IMR-90 (cell line): Measurements from ENCODE around the gene TRAPPC3. TPM values are rescaled to one million over a fixed set of nuclear protein-coding genes. Genes with fewer than 3 reads are reported as not detected.

ENCODE experiments used
- ATAC-seq: fragments of 200-7000 bp; cut with Tn5 transposase; 2 replicates; pipeline ENCODE4 v1.9.1; 2020; ENCODE audit warnings: low read depth, mild to moderate bottlenecking, moderate library complexity
- BruUV-seq: library from RNA; stranded (reverse); fragments of 400-500 nt; replicated peaks from 2 replicates; lab custom pipeline; 2021; lab: Mats Ljungman, UMichigan
- CTCF ChIA-PET: fragments of 300-600 bp; formaldehyde crosslinking; extraction: SDS; loops from one replicate; lab custom pipeline; 2021; ENCODE audit warnings: antibody characterized with exemption; lab: Yijun Ruan, JAX
- POLR2A ChIA-PET: fragments of 300-600 bp; sonication (Branson Sonifier 250); formaldehyde crosslinking; loops from one replicate; lab custom pipeline; 2022; ENCODE audit warnings: antibody characterized with exemption; ENCODE audit not compliant: unreplicated experiment; lab: Charles Lee
- DNase-seq: peaks from one replicate; pipeline ENCODE4 v3.0.0; 2013
- H2AFZ ChIP-seq: replicated peaks from 2 replicates; pipeline ENCODE3; 2013; ENCODE audit warnings: low read length, mild to moderate bottlenecking; ENCODE audit not compliant: poor library complexity
- H2AK5ac ChIP-seq: 2 replicates; pipeline ENCODE4 v1.6.1; 2013; ENCODE audit warnings: low read depth, low read length, inconsistent platforms
- H2AK9ac ChIP-seq: replicated peaks from 2 replicates; pipeline ENCODE3; 2013; ENCODE audit warnings: mild to moderate bottlenecking, low read depth, low read length, moderate library complexity; ENCODE audit not compliant: poor library complexity
- H2BK120ac ChIP-seq: 2 replicates; pipeline ENCODE4 v1.6.1; 2013; ENCODE audit warnings: low read depth, low read length, inconsistent platforms
- H2BK15ac ChIP-seq: 3 replicates; pipeline ENCODE4 v1.6.1; 2013; ENCODE audit warnings: low read depth, low read length, inconsistent platforms
- H2BK20ac ChIP-seq: 2 replicates; pipeline ENCODE4 v1.6.1; 2013; ENCODE audit warnings: low read depth, mild to moderate bottlenecking, inconsistent platforms, low read length, moderate library complexity
- H2BK5ac ChIP-seq: 2 replicates; pipeline ENCODE4 v1.6.1; 2013; ENCODE audit warnings: mild to moderate bottlenecking, low read depth, low read length, inconsistent platforms; ENCODE audit not compliant: poor library complexity, severe bottlenecking
- H3K14ac ChIP-seq: replicated peaks from 2 replicates; pipeline ENCODE4 v1.6.1; 2013; ENCODE audit warnings: low read depth, low read length, inconsistent platforms
- H3K18ac ChIP-seq: 2 replicates; pipeline ENCODE4 v1.6.1; 2013; ENCODE audit warnings: low read depth, low read length, control low read depth
- H3K23ac ChIP-seq: 2 replicates; pipeline ENCODE4 v1.6.1; 2013; ENCODE audit warnings: low read depth, low read length, inconsistent platforms
- H3K27ac ChIP-seq: 2 replicates; pipeline ENCODE4 v1.5.1; 2013; ENCODE audit warnings: mild to moderate bottlenecking, control low read depth, low read length; ENCODE audit not compliant: insufficient read depth
- H3K27me3 ChIP-seq: 2 replicates; pipeline ENCODE4 v1.6.1; 2013; ENCODE audit warnings: low read length; ENCODE audit not compliant: control insufficient read depth, insufficient read depth
- H3K36me3 ChIP-seq: 2 replicates; pipeline ENCODE4 v1.6.1; 2013; ENCODE audit warnings: low read length, mixed read lengths; ENCODE audit not compliant: control insufficient read depth, insufficient read depth
- H3K4ac ChIP-seq: 2 replicates; pipeline ENCODE4 v1.6.1; 2013; ENCODE audit warnings: low read depth, low read length, inconsistent platforms
- H3K4me1 ChIP-seq: 2 replicates; pipeline ENCODE4 v1.6.1; 2013; ENCODE audit warnings: low read length, mixed read lengths; ENCODE audit not compliant: control insufficient read depth, insufficient read depth
- H3K4me2 ChIP-seq: 2 replicates; pipeline ENCODE4 v1.6.1; 2013; ENCODE audit warnings: low read depth, mild to moderate bottlenecking, control low read depth, low read length, moderate library complexity
- H3K4me3 ChIP-seq: 2 replicates; pipeline ENCODE4 v1.5.1; 2013; ENCODE audit warnings: low read depth, mild to moderate bottlenecking, control low read depth, low read length, moderate library complexity; ENCODE audit not compliant: insufficient read depth
- H3K56ac ChIP-seq: 2 replicates; pipeline ENCODE4 v1.6.1; 2013; ENCODE audit warnings: low read length, inconsistent platforms; ENCODE audit not compliant: insufficient read depth; ENCODE audit errors: extremely low read depth
- H3K79me1 ChIP-seq, 2 experiments: 2 replicates each; pipeline ENCODE4 v1.6.1; 2013; ENCODE audit warnings: low read length in 2 of 2, inconsistent platforms in 1 of 2, low read depth in 1 of 2
- H3K9ac ChIP-seq: 2 replicates; pipeline ENCODE4 v1.6.1; 2013; ENCODE audit warnings: low read depth, low read length, control low read depth
- H3K9me1 ChIP-seq: 2 replicates; pipeline ENCODE4 v1.6.1; 2013; ENCODE audit warnings: low read length, inconsistent platforms; ENCODE audit not compliant: insufficient read depth
- H3K9me3 ChIP-seq: 2 replicates; pipeline ENCODE4 v1.6.1; 2013; ENCODE audit warnings: low read length; ENCODE audit not compliant: control insufficient read depth, insufficient read depth
- H4K20me1 ChIP-seq: 2 replicates; pipeline ENCODE4 v1.6.1; 2013; ENCODE audit warnings: low read length, inconsistent platforms; ENCODE audit not compliant: insufficient read depth
- H4K5ac ChIP-seq: 2 replicates; pipeline ENCODE4 v1.6.1; 2013; ENCODE audit warnings: mild to moderate bottlenecking, low read depth, low read length, control low read depth
- H4K8ac ChIP-seq, 2 experiments: 2 replicates each; pipeline ENCODE4 v1.6.1; 2013; ENCODE audit warnings: low read depth in 2 of 2, low read length in 2 of 2, control low read depth in 1 of 2, inconsistent platforms in 1 of 2
- H4K91ac ChIP-seq: 2 replicates; pipeline ENCODE4 v1.6.1; 2013; ENCODE audit warnings: low read depth, low read length, inconsistent platforms; ENCODE audit not compliant: insufficient read depth
- RCOR1 ChIP-seq: IDR thresholded peaks from 2 replicates; pipeline ENCODE4 v1.6.1; 2012; ENCODE audit warnings: mild to moderate bottlenecking, low read length, improper control_type of control experiment; ENCODE audit not compliant: insufficient replicate concordance
- WGBS, 2 experiments: methylation state at CpG; one replicate each; pipeline versions ENCODE4 v1.1.5 to v1.1.7; 2013; ENCODE audit warnings: missing lambda C conversion rate in 2 of 2; ENCODE audit not compliant: insufficient read length in 1 of 2; ENCODE audit errors: extremely low coverage in 2 of 2; 5-methylcytosine and 5-hydroxymethylcytosine counted together
- dilution Hi-C: fragments of 300-500 bp; cut with HindIII; formaldehyde crosslinking; loops from one replicate; pipeline ENCODE4 v1.14.3; 2018; ENCODE audit warnings: low sequenced_read_pairs; ENCODE audit not compliant: unreplicated experiment
- in situ Hi-C: fragments of 300-500 bp; cut with MboI; formaldehyde crosslinking; loops from 3 replicates; pipeline ENCODE4 v1.14.3; 2019; ENCODE audit warnings: low sequenced_read_pairs, inconsistent platforms, mixed read lengths
- intact Hi-C: fragments of 100-400 bp; cut with micrococcal nuclease; formaldehyde crosslinking; loops from 2 replicates; pipeline ENCODE4 v1.10.0; 2022
- polyA plus RNA-seq, 3 experiments: library from polyadenylated mRNA; depleted of rRNA; stranded (reverse); fragments of >200 nt; gene quantifications; 2 replicates each; pipeline ENCODE4 v1.2.3, GENCODE V29; 2012; ENCODE audit warnings: low replicate concordance in 1 of 3
- total RNA-seq: library from RNA; depleted of rRNA; stranded (reverse); fragments of >200 nt; gene quantifications from 2 replicates; pipeline ENCODE4 v1.2.3, GENCODE V29; 2012

The TRAPPC3 gene
- total and polyA plus RNA-seq, 2 of the 4 experiments (the other 2 are of a cell fraction), result 76.0 to 77.8 TPM

DNA sequence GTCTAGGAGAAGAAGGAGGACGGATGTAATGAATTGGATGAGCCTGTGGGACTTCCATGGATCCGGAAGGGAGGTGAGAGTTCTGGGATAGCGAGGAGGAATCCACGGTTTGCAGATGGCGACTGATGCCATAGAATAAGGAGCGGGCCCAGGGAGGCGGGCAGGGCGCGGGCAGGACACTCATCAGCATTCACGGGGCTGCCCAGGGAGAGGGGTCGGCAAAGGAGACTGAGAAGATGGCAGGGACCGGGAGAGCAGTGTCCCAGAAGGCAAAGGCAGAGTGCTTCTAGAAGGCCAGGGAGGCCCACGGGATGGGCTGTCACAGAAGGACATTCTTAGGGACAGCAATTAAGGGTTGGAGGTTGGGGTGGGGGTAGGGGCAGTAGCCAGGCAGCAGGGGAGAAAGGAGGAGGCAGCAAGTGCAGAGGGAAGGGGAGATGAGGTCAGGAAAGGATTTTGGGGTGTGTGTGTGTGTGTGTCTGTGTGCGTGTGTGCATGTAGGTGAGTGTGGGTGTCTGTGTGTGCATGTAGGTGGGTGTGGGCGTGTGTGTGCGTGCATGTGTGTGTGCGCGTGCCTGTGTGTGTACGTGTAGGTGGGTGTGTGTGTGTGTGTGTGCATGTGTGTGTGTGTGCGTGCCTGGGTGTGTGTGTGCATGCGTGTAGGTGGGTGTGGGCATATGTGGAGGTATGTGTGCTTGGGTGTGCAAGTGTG is 23.1 kb downstream of the TRAPPC3 start:
- no peak overlapping the region for H2BK20ac ChIP-seq
- intact Hi-C loops (no loop called here), in situ Hi-C loops (no loop called here), dilution Hi-C loops (no loop called here)
- no peak overlapping the region for H3K14ac ChIP-seq
- H2BK5ac ChIP-seq, result peak overlapping the region; percentile 82
- H3K9ac ChIP-seq, result no peak overlapping the region
- no peak overlapping the region for H3K4ac ChIP-seq
- H2AK9ac ChIP-seq, result peak overlapping the region; percentile 81
- no peak overlapping the region; the same call in 1 of the 2 replicates for H3K23ac ChIP-seq
- no peak overlapping the region for H3K4me3 ChIP-seq
- H3K4me2 ChIP-seq, result no peak overlapping the region
- H3K79me1 ChIP-seq, result no peaks in the 10 kb centered on the region
- no peaks in the 10 kb centered on the region for H3K36me3 ChIP-seq
- H3K27me3 ChIP-seq, result peaks cover 34% of the 10 kb centered on the region
- 89% methylated on average over 11 of the region's 21 CpGs; no CpG with 5 or more reads in 1 of the 2 experiments for WGBS, 2 experiments
- no peak overlapping the region for H2BK120ac ChIP-seq
- CTCF ChIA-PET, result no interaction called here
- H2AK5ac ChIP-seq, result peak overlapping the region; percentile 39; the same call in 1 of the 2 replicates
- H3K18ac ChIP-seq, result no peak overlapping the region
- no peak overlapping the region for H4K5ac ChIP-seq
- no TSS peak for BruUV-seq
- POLR2A ChIA-PET, result no interaction called here
- ATAC-seq (no peak), DNase-seq (no peak)
- no peak overlapping the region for H3K27ac ChIP-seq
- no peak overlapping the region for H4K91ac ChIP-seq
- H3K56ac ChIP-seq, result no peak overlapping the region
- no peak overlapping the region for H2AFZ ChIP-seq
- H3K4me1 ChIP-seq, result no peaks in the 10 kb centered on the region; the same call in 1 of the 2 replicates
- no peaks in the 10 kb centered on the region for H3K9me3 ChIP-seq
- no peak overlapping the region for H4K8ac ChIP-seq
- H4K20me1 ChIP-seq, result no peaks in the 10 kb centered on the region
- no peak for TF ChIP-seq RCOR1
- no peaks in the 10 kb centered on the region for H3K9me1 ChIP-seq
- no peak overlapping the region for H2BK15ac ChIP-seq
